Activated gamma-delta T cell treated with Interleukin-2 at 50 U/mL for 16 hours (primary cell): ENCODE results near the gene MRPL58.
"Not testable (repeated sequence)": the region's sequence is repeated elsewhere in the genome, so short reads cannot be mapped to it uniquely, and the experiment has no call there.

Experiments used
- DNase-seq: peaks from one replicate; pipeline ENCODE4 v3.0.0-alpha.2; 2020

The MRPL58 gene

GRCh38 chr17:74987909-74988711, 24.4 kb upstream of the MRPL58 start:
- DNase-seq, result no peak

DNA sequence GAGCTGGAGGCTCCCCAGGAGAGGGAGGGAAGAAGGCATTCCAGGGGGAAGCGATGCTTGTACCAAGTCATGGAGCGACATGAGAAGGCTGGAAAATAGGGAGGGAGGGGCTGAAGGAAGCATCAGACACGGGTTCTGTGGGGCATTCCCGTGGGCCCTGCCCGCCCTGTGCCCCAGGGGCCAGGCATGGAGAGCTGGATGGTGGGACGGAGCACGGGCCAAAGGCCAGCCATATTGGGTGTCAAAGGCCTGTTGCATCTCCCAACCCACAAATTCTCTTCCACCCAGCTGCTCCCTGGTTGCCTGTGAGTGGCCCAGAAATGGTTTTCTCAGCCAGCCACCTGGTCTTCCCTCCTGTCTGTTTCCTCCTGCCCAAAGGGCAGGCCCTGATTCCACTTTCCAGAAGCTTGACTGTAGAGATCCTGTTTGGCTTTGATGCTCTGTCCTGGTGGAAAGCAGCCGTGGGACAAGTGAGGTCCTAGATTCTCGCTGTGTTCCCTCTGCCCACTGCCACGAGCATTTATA, 21.8 kb upstream of the MRPL58 start:
- no peak for DNase-seq

DNA sequence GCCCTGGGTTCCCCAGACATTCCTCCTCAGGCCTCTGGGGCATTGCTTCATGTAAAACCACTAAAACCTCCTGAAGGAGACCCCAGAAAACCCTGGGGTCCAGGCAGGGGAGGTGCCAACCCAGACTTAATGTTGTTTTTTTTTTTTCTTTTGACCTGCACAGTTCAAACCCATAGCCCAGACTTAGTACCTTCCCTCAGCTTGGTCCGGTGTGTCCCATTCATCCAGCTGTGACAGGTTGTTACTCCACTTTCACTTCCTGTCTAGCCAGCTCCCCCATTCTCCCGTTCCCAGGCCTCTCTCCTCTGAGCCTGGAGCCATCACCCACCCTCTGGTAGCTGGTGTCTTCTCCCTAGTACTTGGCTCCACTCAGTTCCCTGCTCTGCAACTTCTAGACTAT, 20.2 kb upstream of the MRPL58 start:
- no peak for DNase-seq

GRCh38 chr17:74994440-74994839, 18.0 kb upstream of the MRPL58 start:
- no peak for DNase-seq

DNA sequence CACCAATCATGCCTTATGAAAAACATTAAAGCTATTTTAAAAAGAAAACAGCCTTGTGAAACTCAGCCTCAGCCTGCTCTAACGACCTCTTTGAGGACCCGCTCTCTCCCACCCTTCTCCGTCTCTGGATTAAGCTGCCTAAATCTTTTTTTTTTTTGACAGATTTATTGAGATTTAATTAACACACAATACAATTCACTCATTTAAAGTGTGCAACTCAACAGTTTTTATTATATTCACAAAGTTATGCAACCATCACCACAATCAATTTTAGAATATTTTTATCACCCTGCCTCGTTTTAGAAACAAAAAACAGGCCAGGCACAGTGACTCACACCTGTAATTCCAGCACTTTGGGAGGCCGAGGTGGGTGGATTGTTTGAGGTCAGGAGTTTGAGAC, 16.6 kb upstream of the MRPL58 start:
- no peak for DNase-seq

DNA sequence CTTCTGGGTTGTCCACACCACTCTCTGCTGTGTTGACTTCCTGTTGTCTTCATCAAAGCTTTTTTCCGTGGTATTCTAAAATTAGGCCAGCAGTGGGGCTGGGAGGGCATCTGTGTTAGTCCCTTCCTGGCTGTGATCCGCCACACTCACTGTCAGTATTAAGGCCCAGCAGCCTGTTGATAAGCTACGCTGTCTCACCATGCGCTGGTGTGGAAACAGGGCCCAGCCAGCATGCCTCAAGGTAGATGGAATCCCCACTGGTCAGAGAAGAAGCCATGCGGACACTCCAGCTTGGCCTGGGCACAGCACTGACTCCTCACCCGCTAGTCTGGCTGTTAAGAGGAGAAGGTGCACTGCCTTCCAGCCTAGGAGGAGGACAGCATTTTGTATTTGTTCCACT, 13.7 kb upstream of the MRPL58 start:
- DNase-seq, result no peak

- DNase-seq, result no peak
These were observed 12.9 kb upstream of the MRPL58 start for GRCh38 chr17:74999523-74999922.

GRCh38 chr17:75001915-75002843, 10.3 kb upstream of the MRPL58 start:
- no peak for DNase-seq

- no peak for DNase-seq
These were observed 9.2 kb upstream of the MRPL58 start for GRCh38 chr17:75003070-75003956.

GRCh38 chr17:75003957-75004355, 8.5 kb upstream of the MRPL58 start:
- no peak for DNase-seq

DNA sequence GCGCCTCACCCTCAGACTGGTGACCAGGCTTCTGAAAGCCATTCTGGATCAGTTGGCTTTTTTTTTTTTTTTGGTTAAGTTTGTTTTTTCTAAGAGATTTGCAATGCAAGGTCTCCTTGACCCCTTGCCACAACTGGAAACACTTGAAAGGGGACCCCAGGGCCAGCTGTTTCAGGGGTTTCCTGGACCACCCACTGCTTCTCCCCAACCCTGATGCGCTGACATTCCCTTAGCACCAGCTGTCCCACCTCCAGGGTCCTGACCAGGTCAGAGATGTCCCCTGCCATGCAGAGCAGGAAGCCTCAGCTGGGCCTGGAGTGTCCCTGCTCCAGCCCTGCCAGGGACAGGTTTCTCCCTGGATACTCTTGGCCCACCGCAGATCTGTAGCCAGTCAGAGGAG, 8.1 kb upstream of the MRPL58 start:
- DNase-seq, result no peak

DNA sequence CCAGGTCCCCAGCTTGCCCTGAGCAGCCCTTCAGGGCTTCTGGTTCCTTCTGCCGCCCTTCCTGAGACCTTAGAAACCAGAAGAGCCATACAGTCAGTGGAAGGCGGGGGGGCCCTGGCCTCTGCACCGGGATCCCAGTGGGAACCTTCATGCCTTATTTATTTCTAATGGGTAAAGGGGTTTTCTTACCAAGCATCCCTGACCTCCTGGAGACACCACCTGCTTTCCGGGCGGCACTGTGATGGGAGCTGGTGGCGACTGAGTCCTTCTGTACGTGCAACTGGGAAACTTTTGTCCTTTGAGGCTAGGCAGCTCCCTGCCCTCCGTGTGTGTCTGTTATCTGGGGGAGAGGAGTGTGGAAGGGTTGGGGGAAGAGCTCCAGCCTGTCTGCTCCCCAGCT, 7.2 kb upstream of the MRPL58 start:
- no peak for DNase-seq

DNA sequence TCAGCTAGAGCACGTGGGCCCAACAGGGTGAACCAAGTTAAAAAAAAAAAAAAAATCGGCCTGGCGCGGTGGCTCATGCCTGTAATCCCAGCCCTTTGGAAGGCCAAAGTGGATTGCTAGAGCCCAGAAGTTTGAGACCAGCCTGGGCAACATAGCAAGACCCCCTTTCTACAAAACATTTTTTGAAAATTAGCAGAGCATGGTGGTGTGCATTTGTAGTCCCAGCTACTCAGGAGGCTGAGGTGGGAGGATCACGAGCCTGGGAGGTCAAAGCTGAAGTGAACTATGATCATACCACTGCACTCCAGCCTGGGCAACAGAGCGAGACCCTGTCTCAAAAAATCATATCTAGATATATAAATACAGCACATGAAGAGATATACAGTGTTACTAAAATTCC, 6.4 kb upstream of the MRPL58 start:
- not testable (repeated sequence) for DNase-seq

GRCh38 chr17:75006653-75007052, 5.8 kb upstream of the MRPL58 start:
- no peak for DNase-seq

- DNase-seq, result no peak
These were observed 4.1 kb upstream of the MRPL58 start for GRCh38 chr17:75008373-75008772.

DNA sequence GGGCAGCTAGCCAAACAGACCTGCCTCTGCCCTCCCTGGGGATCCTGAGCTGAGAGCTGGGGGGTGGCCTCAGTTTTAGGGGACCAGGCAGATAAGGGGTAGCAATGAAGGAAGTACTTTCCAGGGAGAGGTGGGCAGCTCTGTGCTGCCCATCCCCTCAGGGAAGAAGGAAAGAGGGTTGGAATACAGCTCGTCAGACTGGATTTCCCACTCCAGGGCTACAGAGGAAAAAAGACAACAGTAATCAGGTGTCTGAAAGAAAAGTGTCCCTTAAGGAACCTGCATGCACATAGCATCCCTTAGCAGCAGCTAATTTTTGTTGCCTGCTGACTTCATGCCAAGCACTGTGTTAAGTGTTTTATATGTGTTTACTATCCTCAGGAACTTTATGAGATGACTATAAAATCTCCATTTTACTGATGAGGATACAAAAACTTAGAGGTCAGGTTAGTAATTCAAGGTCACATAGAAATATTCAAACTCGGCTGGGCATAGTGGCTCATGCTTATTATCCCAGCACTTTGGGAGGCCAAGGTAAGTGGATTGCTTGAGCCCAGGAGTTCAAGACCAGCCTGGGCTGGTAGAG, 3.2 kb upstream of the MRPL58 start:
- no peak for DNase-seq

DNA sequence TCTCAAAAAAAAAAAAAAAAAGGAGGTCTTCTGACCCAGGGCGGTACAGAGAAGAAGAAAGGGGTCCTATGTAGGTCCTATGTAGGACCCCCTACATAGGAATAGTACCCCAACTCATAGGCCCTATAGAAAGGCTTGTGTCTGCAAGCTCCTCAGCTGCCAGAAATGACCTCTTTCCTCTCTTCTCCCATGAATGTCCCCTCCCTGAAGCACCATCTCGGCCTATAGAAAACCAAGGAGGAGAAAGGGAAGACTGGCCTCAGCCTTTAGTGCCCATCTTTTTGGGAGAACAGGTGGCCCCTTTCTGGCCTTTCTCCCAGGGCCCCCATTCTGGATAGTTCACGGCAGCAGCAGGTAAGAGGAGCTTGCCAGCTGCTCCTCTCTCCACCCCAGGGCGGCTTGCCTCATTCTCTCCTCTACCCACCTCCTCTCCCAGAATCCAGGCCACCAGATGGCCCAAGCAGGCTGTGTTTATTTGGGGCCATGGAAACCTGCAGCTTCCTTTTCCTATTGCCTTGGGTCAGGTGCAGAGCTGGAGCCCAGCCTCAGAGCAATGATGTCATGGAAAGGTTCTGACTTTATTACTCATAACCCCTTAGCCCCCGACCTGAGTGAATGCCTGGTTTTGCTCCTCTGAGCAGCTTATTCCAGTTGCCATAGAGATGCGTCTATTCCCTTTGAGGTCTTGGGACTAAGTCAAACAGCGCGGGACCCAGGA, 1.6 kb upstream of the MRPL58 start:
- no peak for DNase-seq

DNA sequence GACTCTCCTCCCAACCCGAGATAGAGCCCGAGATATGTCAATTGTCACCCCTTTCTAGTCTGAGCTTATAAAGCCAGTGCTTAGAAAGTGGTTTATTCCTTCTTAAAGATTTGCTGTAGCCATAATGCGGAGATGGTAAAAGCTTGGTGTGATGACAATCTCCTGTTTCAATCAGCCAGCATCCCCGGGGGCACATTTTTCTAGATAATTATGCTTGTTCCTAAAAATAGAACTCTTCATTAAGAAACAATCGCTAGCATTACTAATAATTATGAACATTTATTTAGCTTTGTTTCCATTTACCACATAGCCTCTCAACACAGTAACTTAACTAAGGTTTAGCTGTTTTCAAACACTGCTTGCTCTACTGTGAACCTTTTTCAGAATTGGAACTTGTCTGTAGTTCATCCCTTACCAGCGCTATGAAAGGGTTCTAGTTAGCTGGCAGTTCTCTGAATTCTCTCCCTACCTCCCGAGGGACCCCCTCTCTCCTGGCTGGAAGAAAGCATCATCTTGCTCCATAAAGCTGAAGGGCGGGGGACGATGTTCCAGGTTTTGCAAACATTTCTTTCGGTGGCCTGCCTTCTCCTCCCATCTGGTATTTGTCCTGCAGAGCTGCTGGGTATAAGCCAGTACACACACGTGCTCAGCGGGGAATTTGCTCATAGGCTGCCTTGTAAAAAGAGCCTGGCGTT, 922 bp upstream of the MRPL58 start:
- no peak for DNase-seq

GRCh38 chr17:75012096-75012345, 449 bp upstream of the MRPL58 start:
- no peak for DNase-seq

DNA sequence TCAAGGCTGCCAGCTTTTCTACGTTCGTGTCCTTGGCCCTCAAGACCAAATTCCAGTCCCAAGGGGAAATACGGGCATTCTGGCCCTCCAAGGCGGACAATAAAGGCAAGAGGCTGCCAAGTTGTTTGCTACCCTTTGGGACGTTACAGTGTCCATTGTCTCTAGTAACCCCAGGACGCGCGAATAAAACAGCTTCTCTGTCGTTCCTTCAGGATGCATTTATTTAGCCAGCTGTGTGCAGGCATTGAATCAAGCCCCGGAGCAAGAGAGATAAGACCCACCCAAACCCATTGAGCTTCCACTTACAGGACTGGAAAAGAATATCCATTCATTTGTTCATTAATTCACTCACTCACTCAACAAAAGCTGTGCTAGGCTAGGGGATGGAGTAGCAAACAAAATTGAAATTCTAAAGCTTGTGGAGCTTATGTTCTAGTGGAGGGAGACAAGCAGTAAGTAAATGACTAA, 656 bp downstream of the MRPL58 start:
- no peak for DNase-seq

DNA sequence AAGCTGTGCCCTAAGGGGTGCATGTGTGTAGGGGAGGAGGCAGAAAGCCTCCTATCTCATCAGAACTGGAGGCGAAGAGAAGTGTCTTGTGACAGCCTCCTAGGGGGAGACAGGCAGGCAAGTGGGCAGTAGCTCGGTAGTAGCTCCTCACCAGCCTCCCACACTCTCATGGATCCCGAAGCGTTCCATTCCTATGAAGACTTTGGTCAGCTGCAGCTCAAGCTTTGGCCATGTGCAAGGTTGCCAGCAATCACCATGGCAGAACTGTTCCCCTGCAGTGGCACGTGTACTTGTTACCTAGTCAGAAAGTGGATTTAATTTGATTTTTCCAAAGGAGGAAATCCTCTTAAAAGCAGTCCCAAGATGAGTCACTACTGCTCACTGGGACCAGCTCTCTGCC, 6.7 kb downstream of the MRPL58 start:
- DNase-seq, result no peak
